NCI-H69 (cell line): ENCODE results near the gene PCYOX1L.
A peak's percentile ranks its signal among the peaks of the same experiment; 100 is the strongest.

Source experiments
- DNase-seq: peaks from one replicate; lab custom pipeline; 2025; lab: John Stamatoyannopoulos, UW

The PCYOX1L gene

DNA sequence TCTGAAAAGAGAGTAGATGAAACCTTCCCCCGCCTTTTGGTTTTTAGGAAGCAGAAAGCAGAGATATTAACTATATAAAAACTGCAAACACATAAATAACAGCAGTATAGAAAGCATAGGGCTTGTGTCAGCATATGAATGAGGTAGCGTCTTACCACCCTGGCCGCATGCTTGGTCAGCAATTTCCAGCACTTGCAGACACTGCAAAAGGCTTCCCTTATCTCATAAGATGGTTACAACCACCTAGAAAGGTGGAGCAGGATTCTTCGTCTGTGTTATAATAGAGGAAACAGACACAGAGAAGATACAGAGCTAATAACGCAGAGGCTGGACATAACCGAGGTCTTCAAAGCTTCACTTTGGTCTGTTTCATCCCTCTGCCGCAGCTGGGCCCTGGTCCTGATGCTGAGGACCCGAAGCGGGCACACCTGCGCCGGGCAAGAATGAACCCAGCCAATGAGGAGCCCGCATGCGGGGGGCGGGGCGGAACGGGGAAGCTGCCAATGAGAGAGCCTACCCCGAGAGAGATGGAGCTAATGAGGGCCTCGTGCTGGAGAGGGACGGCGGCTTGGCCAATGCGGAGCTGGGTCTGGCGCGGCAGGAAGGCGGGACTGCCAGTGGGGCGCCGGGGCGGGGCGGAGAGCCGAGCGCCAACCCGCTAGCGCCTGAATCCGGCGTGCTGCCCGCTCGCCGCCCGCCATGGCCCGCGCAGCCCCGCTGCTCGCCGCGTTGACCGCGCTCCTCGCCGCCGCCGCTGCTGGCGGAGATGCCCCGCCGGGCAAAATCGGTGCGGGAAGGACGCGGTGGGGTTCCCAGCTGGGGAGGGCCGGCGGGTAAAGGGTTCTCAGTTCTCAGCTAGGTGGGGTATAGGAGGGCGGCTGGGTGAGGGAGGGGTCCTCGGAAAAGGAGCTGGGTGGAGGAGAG lies at the start of gene PCYOX1L:
Gene PCYOX1L, plus strand, starts transcription at position 677 of the 924 bp plus-strand sequence. Its CDS starts 23 bp downstream, at position 700.
- peak; percentile 99 for DNase-seq

GRCh38 chr5:149309354-149309753 lies 48.5 kb upstream of the PCYOX1L start:
- DNase-seq = no peak

DNA sequence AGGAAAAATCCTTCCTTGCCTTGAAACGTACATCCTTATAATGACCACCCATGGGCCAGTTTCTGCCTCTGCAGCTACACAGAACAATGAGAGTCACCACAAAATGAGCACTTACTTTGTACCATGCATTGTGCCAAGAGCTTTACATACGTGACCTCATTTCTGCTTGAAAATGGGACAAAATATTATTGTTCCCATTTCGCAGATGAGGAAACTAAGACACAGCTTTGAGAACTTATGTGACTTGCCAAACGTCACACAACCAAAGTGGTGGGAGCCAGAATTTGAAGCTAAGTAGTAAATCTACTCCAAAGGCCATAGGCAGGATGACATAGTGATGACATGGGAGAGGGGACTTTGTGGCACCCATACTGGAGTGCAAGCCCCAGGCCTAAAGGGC lies 47.4 kb upstream of the PCYOX1L start:
- no peak for DNase-seq

DNA sequence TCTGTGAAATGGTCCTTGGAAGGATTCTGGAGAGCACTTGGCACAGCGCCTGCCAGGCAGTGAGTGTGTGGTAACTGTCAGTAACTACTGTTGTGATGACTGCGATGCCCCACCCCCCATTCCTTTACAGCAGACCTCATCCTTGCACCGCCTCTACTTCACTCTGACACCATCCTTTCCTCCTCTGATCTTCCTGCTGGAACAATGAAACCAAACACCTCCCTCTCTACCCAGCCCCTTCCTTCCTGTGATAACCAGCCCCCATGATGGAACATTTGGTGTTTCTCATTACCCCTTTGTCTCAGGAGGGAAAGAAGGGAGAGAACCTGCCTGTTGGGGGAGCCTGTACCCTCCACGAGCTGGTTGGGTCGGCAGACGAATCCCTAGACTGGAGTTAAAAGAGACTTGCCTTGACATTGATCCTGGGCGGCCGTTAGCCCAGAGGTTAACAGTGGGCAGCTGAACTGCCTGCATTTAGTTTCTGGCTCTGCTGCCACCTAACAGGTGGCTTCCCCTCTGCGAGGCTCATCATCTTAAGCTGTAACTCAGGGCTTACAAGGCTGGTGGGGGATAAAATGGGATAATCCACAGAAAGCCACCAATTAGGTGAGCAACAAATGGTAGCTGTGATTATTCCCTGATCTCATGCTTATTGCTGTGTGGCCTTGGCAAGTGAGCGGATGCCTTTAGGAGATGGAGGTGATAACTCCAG lies 46.7 kb upstream of the PCYOX1L start:
- DNase-seq = peak; percentile 13

DNA sequence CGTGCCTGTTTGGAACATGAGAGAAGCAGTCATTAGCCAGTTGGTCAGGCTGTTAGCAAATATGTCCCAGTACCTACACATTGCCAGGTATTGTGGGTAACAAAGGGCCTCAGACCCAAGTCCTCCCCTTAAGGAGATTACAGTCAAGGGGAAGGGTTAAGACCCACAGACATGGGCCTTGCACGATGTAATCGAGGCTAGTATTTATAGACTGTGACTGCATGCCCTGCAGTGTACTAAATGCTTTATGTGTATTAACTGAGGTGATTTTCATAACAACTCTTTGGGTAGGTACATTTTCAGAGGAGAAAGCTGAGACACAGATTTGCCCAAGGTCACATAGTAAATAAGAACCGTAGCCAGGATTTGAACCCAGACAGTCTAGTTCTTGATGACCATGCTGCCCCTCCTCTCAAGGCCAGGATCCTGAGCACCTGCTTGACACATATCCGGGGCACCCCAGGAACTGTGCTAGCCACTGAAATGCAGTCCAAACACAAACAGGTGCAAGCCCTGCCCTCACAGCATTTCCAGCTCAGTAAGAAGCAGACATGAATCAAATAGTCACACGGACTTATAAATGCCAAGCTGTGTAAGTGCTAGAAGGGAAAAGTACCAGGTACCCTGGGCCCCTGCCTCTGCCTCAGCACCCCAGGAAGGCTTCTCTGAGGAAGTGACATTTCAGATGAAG lies 44.5 kb upstream of the PCYOX1L start:
- peak; percentile 34 for DNase-seq

- peak; percentile 8 for DNase-seq
Observed at GRCh38 chr5:149314571-149315111, 43.2 kb upstream of the PCYOX1L start.

DNA sequence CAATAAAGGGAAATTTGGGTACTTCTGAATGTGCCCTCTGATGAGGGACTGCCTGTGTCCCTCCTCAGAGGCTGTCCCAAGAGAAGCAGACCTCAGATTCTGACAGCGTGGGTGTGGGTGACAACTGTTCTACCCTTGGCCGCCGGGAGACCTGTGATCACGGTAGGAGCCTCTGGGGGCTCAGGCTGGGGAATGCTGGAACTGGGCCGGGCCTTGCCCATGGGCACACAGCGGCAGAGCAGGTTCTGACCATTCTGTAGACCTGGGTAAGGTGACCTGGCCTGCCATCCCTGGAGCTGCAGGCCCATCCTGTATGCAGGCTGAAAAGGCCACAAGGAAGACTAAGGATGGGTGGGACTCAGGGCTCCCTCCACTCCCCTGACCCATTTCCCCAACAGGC lies 42.1 kb upstream of the PCYOX1L start:
- no peak for DNase-seq

GRCh38 chr5:149317281-149318048 lies 40.4 kb upstream of the PCYOX1L start:
- DNase-seq = peak; percentile 62

DNA sequence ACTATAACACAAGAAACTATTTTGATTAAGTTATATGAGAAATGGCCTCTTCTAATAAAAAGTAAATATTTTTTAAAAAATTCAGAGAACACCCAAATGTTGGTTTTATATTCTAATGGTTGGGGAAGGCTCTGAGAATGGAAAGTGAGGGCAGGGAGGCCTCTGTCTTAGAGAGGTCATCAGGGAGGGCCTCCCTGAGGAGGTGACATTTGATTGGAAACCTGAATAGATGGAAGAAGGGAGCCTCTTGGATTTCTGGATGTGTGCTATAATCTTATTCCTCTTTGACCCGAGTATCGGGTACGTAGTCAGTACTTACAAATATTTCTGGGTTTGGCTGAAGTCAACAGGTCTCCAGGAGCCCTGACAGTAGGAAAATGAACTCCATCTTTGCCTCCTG lies 38.7 kb upstream of the PCYOX1L start:
- no peak for DNase-seq

DNA sequence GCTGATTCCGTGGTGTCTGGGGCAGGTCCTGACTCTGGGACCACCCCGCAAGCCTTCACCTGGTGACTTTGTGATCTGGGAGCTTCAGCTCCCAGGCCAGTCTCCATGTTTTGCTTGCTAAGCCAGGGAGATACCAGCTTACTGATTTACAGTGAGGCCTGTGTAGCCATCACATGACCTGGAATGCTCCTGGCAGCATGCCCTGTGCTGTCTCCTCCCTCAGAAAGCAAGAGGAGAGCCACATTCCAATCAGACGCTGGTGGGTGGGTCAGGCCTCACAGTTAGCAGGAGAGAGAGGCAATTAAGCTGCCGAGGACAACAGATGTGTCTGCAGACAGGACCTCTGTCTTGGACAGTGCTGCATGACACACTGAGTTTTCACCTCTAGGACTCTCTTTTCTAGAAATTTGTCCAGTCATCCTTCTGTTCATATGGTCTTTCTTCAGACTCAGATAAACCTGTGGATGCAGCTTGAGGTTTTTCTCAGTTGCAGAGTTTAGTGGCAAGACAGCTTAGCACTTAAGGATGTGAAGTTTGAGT lies 37.0 kb upstream of the PCYOX1L start:
- DNase-seq = peak; percentile 95

- DNase-seq = no peak
Observed at GRCh38 chr5:149322518-149322917, 35.3 kb upstream of the PCYOX1L start.

- DNase-seq = no peak
Observed at GRCh38 chr5:149323210-149323609, 34.6 kb upstream of the PCYOX1L start.

GRCh38 chr5:149323621-149324205 lies 34.1 kb upstream of the PCYOX1L start:
- no peak for DNase-seq

GRCh38 chr5:149324641-149325040 lies 33.2 kb upstream of the PCYOX1L start:
- no peak for DNase-seq

DNA sequence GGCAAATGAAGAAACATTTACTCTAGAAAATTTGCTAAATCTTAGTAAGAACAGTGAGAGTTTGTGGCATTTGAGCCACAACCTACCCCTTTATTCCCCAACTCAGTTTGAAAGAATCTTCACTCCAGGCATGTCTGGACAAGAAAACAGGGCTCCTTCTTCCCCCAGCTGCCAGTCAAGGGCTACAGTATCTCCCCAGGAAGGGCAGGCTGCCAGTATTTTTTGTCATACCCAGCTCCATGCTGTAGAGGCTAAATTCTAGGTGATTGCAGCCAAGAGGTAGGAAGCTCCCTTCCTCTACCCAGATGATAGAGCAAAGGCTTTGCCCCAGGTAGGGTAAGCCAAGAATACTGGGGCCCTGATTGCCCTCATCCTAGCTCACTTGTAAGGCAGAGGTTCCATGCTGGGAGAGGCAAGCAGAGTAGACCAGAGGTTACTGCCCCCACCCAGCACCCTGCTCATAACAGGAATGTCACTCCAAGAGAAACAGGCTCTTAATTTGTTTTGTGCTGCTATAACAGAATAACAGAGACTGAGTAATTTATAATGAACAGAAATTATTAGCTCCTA lies 32.6 kb upstream of the PCYOX1L start:
- DNase-seq = peak; percentile 41

DNA sequence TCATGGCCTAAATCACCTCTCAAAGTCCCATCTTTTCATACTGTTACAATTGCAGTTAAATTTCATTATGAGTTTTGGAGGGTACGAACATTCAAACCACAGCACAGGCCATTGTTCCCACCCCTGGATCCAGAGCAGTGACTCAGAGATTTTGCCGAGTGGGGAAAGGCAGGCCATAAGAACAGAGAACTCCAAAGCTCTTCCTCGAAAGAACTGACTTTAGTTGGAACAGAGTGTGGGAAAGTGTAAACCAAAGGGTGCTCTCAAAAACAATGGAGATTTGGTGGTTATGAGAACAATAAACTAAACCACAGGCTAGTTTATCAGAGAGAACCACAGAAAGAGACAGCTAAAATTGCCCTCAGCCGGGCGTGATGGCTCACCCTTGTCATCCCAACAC lies 32.0 kb upstream of the PCYOX1L start:
- DNase-seq = no peak

- no peak for DNase-seq
Observed at GRCh38 chr5:149326611-149327010, 31.2 kb upstream of the PCYOX1L start.

GRCh38 chr5:149328177-149328576 lies 29.7 kb upstream of the PCYOX1L start:
- DNase-seq = no peak

DNA sequence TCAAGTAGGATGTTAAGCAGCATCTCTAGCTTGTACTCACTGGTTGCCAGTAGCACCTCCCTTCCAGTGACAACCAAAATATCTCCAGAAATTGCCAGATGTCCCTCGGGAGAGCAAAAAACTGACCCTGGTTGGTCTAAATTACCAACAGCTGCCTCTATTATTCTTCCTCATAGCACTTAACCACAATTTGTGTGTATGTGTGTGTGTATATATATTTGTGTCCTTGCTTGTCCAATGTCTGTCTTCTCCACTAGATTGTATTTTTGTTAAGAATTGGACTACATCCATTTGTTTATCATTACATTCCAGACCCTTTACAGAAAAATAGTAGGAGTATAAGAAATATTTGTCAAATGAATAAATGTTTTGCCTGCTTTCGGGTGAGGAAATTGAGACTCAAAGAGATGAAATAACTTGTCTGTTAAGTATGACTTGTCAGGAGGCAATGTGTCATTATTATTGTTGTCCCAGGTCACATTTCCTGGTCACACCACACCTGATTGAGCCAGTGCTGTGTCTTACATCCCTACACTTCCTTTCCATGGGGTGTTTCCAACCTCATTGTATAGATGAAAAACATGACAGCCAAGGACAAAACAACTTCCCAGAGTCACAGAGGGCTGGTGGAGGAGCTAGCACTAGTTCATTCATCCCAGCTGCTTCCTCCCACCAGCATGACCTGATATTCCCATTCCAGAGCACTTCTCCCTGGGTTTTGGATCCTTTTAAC lies 24.0 kb upstream of the PCYOX1L start:
- no peak for DNase-seq

DNA sequence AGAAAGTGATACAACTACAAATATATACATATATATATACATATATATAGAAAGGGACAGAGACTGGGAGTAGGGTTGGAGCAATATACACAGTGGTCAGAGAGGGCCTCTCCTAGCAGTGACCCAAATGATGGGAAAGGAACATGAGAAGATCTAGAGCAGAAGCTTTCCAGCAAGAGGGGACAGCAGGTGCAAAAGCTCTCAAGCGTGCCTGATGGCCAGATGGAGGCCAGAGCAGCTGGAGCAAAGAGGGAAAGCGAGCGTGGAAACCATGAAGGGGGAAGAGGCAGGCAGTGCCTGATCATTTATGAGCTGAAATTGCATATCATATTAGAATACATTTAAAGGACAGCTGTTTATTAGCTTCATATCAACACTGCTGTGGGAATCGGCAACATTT lies 20.1 kb upstream of the PCYOX1L start:
- peak; percentile 63 for DNase-seq
